ENCODE results near the gene DYNLT4. TPM values are rescaled to one million over a fixed set of nuclear protein-coding genes. Genes with fewer than 3 reads are reported as not detected.
A peak's percentile ranks its signal among the peaks of the same experiment; 100 is the strongest.

DYNLT4 gene
- total and polyA plus RNA-seq, 2 of the 13 experiments (the other 11 are each of a cell fraction or from before 2014, with no cell fraction given) = 0.77 TPM; not detected in 1

DNA sequence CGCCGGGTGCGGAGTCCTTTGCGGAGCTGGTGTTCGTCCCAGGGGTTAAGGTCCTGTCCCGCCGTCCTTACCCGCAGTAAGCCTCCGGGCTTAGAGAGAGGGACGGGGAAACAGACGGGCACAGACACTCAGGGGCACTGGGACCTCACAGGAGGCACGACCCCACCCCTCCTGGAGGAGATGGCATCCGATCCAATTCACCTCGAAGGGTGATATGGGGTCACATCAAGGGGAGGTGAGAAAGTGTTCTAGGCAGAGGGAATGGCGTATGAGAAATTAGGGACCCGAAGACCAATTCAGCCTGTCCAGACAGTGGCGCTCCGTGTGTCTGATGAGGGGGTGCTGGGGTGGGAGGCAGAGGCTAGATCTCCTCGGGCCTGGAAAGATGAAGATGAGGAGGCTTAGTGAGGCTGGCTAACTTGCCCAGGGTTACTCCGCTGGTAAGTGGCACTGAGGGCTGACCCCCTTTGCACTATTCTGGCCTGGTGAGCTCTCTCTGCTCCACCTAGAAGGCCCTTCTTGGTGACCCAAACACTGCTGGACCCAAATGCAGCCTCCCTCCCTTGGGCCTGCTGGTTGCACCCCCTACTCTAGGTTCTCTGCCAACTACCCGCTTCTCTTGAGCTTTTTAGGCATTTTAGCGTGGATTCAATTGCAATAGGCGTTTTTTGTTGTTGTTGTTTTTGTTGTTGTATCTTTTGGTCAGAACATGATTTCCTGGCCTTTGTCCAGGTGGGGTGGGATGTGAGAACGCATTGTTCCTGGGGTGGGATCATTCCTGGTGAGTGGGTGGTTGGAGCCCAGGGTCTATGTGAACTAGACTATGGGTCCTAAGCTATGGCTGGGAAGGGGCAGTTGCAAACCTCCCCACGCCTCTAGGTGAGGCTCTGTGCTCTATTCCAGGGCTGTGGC, 13.4 kb upstream of the DYNLT4 start (continued):
- TF ChIP-seq, protein P1, sequence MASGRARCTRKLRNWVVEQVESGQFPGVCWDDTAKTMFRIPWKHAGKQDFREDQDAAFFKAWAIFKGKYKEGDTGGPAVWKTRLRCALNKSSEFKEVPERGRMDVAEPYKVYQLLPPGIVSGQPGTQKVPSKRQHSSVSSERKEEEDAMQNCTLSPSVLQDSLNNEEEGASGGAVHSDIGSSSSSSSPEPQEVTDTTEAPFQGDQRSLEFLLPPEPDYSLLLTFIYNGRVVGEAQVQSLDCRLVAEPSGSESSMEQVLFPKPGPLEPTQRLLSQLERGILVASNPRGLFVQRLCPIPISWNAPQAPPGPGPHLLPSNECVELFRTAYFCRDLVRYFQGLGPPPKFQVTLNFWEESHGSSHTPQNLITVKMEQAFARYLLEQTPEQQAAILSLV (CRISPR knock-in tag; IDR thresholded peaks at IDR 0.05; ENCODE audit: borderline replicate concordance) = 0 out of 2 replicates have a peak, but pooled peaks have one; percentile 36
- TF ChIP-seq ZNF160 (CRISPR knock-in tag; IDR thresholded peaks at IDR 0.05) (0 out of 2 replicates have a peak, but pooled peaks have one; percentile 18), NR2F6 (IDR thresholded peaks at IDR 0.05) (0 out of 2 replicates have a peak, but pooled peaks have one; percentile 2), NR2F6 (CRISPR knock-in tag; IDR thresholded peaks at IDR 0.05) (no peak), YEATS4 (CRISPR knock-in tag; IDR thresholded peaks at IDR 0.05; ENCODE audit: borderline replicate concordance) (0 out of 2 replicates have a peak, but pooled peaks have one; percentile 21), ZNF674 (CRISPR knock-in tag; IDR thresholded peaks at IDR 0.05; ENCODE audit: low read depth) (no peak), ZFX (CRISPR knock-in tag; IDR thresholded peaks at IDR 0.05; ENCODE audit: low read depth) (peak; percentile 18), ZNF556 (CRISPR knock-in tag; IDR thresholded peaks at IDR 0.05; ENCODE audit: borderline replicate concordance) (no peak), ZNF737 (CRISPR knock-in tag; IDR thresholded peaks at IDR 0.05; ENCODE audit: borderline replicate concordance) (0 out of 2 replicates have a peak, but pooled peaks have one; percentile 5), NPAS2 (CRISPR knock-in tag; IDR thresholded peaks at IDR 0.05; ENCODE audit: borderline replicate concordance) (no peak), ZNF225 (CRISPR knock-in tag; IDR thresholded peaks at IDR 0.05) (0 out of 2 replicates have a peak, but pooled peaks have one; percentile 32), ZNF766 (CRISPR knock-in tag; IDR thresholded peaks at IDR 0.05; ENCODE audit: borderline replicate concordance) (0 out of 2 replicates have a peak, but pooled peaks have one; percentile 21), RFXAP (CRISPR knock-in tag; IDR thresholded peaks at IDR 0.05; ENCODE audit: borderline replicate concordance) (0 out of 2 replicates have a peak, but pooled peaks have one; percentile 6), MTA3 (CRISPR knock-in tag; IDR thresholded peaks at IDR 0.05) (no peak)
- TF ChIP-seq, protein P2, sequence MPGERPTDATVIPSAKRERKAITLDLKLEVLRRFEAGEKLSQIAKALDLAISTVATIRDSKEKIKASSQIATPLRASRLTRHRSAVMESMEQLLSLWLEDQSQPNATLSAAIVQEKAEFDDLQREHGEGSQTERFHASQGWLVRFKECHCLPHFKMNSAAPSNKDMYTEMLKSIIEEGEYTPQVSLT (CRISPR knock-in tag; IDR thresholded peaks at IDR 0.05; ENCODE audit: borderline replicate concordance, low read depth) = no peak
- TF ChIP-seq, protein P3, sequence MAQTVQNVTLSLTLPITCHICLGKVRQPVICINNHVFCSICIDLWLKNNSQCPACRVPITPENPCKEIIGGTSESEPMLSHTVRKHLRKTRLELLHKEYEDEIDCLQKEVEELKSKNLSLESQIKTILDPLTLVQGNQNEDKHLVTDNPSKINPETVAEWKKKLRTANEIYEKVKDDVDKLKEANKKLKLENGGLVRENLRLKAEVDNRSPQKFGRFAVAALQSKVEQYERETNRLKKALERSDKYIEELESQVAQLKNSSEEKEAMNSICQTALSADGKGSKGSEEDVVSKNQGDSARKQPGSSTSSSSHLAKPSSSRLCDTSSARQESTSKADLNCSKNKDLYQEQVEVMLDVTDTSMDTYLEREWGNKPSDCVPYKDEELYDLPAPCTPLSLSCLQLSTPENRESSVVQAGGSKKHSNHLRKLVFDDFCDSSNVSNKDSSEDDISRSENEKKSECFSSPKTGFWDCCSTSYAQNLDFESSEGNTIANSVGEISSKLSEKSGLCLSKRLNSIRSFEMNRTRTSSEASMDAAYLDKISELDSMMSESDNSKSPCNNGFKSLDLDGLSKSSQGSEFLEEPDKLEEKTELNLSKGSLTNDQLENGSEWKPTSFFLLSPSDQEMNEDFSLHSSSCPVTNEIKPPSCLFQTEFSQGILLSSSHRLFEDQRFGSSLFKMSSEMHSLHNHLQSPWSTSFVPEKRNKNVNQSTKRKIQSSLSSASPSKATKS (CRISPR knock-in tag; IDR thresholded peaks at IDR 0.05) = 0 out of 2 replicates have a peak, but pooled peaks have one; percentile 13
- TF ChIP-seq, protein P4, sequence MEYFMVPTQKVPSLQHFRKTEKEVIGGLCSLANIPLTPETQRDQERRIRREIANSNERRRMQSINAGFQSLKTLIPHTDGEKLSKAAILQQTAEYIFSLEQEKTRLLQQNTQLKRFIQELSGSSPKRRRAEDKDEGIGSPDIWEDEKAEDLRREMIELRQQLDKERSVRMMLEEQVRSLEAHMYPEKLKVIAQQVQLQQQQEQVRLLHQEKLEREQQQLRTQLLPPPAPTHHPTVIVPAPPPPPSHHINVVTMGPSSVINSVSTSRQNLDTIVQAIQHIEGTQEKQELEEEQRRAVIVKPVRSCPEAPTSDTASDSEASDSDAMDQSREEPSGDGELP (IDR thresholded peaks at IDR 0.05; ENCODE audit: borderline replicate concordance, low read depth) = peak; percentile 9; the same call in 1 of the 2 replicates
- TF ChIP-seq, protein P5, sequence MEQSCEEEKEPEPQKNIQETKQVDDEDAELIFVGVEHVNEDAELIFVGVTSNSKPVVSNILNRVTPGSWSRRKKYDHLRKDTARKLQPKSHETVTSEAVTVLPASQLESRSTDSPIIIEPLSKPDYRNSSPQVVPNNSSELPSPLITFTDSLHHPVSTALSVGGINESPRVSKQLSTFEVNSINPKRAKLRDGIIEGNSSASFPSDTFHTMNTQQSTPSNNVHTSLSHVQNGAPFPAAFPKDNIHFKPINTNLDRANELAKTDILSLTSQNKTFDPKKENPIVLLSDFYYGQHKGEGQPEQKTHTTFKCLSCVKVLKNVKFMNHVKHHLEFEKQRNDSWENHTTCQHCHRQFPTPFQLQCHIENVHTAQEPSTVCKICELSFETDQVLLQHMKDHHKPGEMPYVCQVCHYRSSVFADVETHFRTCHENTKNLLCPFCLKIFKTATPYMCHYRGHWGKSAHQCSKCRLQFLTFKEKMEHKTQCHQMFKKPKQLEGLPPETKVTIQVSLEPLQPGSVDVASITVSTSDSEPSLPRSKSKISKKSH (CRISPR knock-in tag; IDR thresholded peaks at IDR 0.05; ENCODE audit: borderline replicate concordance) = peak; percentile 66; the same call in 1 of the 2 replicates
- TF ChIP-seq, protein P6, sequence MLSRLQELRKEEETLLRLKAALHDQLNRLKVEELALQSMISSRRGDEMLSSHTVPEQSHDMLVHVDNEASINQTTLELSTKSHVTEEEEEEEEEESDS (CRISPR knock-in tag; IDR thresholded peaks at IDR 0.05; ENCODE audit: borderline replicate concordance) = no peak
- TF ChIP-seq, protein P7, sequence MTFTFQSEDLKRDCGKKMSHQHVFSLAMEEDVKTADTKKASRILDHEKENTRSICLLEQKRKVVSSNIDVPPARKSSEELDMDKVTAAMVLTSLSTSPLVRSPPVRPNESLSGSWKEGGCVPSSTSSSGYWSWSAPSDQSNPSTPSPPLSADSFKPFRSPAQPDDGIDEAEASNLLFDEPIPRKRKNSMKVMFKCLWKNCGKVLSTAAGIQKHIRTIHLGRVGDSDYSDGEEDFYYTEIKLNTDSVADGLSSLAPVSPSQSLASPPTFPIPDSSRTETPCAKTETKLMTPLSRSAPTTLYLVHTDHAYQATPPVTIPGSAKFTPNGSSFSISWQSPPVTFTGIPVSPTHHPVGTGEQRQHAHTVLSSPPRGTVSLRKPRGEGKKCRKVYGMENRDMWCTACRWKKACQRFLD (CRISPR knock-in tag; IDR thresholded peaks at IDR 0.05; ENCODE audit: borderline replicate concordance) = no peak
